Progenitor cell of endocrine pancreas (in vitro differentiated cells): ENCODE measurements around the gene NPAS1. TPM values are rescaled to one million over a fixed set of nuclear protein-coding genes. Genes with fewer than 3 reads are reported as not detected.

ENCODE experiments used
- DNase-seq: peaks from one replicate; pipeline ENCODE4 v3.0.0; 2021; ENCODE audit warnings: low spot score; ENCODE audit not compliant: unreplicated experiment
- H3K27ac Mint-ChIP-seq: 2 replicates; pipeline ENCODE4 v1.8.0; 2021; ENCODE audit warnings: mild to moderate bottlenecking, moderate library complexity, mixed read lengths
- H3K27me3 Mint-ChIP-seq: 2 replicates; pipeline ENCODE4 v1.8.0; 2021; ENCODE audit warnings: mixed read lengths
- H3K36me3 Mint-ChIP-seq: 2 replicates; pipeline ENCODE4 v1.8.0; 2022; ENCODE audit warnings: mixed read lengths; ENCODE audit not compliant: insufficient read depth
- H3K4me1 Mint-ChIP-seq: 2 replicates; pipeline ENCODE4 v1.8.0; 2021; ENCODE audit warnings: low read depth, mixed read lengths
- H3K4me3 Mint-ChIP-seq: 2 replicates; pipeline ENCODE4 v1.8.0; 2021; ENCODE audit warnings: low read depth, mild to moderate bottlenecking, moderate library complexity, mixed read lengths
- H3K9me3 Mint-ChIP-seq: 2 replicates; pipeline ENCODE4 v1.8.0; 2021; ENCODE audit warnings: low read depth, mixed read lengths
- total RNA-seq: library from RNA; stranded (reverse); gene quantifications from 2 replicates; pipeline ENCODE4 v1.2.1, GENCODE V29; 2021
- TF ChIP-seq, protein P1 (sequence below): fragments of 200-600 bp; sonication (generic); IDR thresholded peaks from one replicate; pipeline ENCODE4 v1.5.0; 2021; ENCODE audit warnings: antibody characterized with exemption, mild to moderate bottlenecking; ENCODE audit not compliant: unreplicated experiment

Gene NPAS1
- total RNA-seq, 1 donor from 2014 or later, result 2.4 TPM

- Mint-ChIP-seq H3K4me1 (peaks cover 35% of the 10 kb centered on the region), H3K4me3 (no peak overlapping the region), H3K9me3 (no peaks in the 10 kb centered on the region), H3K27ac (peak overlapping the region; percentile 97), H3K36me3 (no peaks in the 10 kb centered on the region), H3K27me3 (no peaks in the 10 kb centered on the region)
- TF ChIP-seq, protein P1, sequence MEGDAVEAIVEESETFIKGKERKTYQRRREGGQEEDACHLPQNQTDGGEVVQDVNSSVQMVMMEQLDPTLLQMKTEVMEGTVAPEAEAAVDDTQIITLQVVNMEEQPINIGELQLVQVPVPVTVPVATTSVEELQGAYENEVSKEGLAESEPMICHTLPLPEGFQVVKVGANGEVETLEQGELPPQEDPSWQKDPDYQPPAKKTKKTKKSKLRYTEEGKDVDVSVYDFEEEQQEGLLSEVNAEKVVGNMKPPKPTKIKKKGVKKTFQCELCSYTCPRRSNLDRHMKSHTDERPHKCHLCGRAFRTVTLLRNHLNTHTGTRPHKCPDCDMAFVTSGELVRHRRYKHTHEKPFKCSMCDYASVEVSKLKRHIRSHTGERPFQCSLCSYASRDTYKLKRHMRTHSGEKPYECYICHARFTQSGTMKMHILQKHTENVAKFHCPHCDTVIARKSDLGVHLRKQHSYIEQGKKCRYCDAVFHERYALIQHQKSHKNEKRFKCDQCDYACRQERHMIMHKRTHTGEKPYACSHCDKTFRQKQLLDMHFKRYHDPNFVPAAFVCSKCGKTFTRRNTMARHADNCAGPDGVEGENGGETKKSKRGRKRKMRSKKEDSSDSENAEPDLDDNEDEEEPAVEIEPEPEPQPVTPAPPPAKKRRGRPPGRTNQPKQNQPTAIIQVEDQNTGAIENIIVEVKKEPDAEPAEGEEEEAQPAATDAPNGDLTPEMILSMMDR, result no peak
- DNase-seq, result peak; percentile 25
Observed at GRCh38 chr19:46975925-46976782, 43.5 kb upstream of the NPAS1 start.

- Mint-ChIP-seq H3K4me1 (peaks cover 35% of the 10 kb centered on the region), H3K27ac (peak overlapping the region; percentile 97), H3K4me3 (no peak overlapping the region), H3K36me3 (no peaks in the 10 kb centered on the region), H3K9me3 (no peaks in the 10 kb centered on the region), H3K27me3 (no peaks in the 10 kb centered on the region)
- no peak for DNase-seq
- TF ChIP-seq, protein P1, result no peak
Observed at GRCh38 chr19:46976845-46977320, 42.8 kb upstream of the NPAS1 start.

- no peaks in the 10 kb centered on the region for H3K27me3 Mint-ChIP-seq
- H3K27ac Mint-ChIP-seq, result peak overlapping the region; percentile 62
- no peak for DNase-seq
- TF ChIP-seq, protein P1, result no peak
- peaks cover 35% of the 10 kb centered on the region for H3K4me1 Mint-ChIP-seq
- H3K36me3 Mint-ChIP-seq, result no peaks in the 10 kb centered on the region
- H3K4me3 Mint-ChIP-seq, result no peak overlapping the region
- no peaks in the 10 kb centered on the region for H3K9me3 Mint-ChIP-seq
Observed at GRCh38 chr19:46977548-46977947, 42.1 kb upstream of the NPAS1 start.

DNA sequence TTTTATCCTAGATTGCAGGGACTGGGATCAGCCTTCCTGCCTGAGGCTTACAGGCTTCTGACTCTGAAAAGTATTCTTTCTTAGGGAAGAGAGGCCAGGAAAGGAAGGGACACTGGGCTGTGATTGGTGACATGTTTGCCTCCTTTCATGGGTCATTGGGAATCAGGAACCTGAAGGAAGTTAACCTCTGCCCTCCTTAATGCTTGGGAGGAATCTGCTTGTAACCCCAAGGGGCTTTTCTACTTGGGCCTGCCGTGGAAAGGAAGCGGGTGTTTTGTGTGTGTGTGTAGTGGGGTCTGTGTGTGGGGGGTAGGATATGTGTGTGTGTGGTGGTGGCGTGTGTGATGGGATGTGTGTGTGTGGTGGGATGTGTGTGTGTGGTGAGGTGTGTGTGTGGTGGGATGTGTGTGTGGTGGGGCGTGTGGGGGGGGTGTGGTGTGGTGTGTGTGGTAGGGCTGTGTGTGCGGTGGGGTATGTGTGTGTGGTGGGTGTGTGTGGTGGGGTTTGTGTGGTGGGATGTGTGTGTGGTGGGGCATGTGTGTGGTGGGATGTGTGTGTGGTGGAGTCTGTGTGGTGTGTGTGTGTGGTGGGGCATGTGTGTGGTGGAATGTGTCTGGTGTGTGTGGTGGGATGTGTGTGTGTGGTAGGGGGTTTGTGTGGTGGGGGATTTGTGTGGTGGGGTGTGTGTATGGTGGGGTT is 41.3 kb upstream of the NPAS1 start:
- no peak overlapping the region for H3K4me3 Mint-ChIP-seq
- DNase-seq, result no peak
- TF ChIP-seq, protein P1, result no peak
- H3K27ac Mint-ChIP-seq, result no peak overlapping the region
- H3K27me3 Mint-ChIP-seq, result no peaks in the 10 kb centered on the region
- H3K4me1 Mint-ChIP-seq, result peaks cover 35% of the 10 kb centered on the region
- H3K9me3 Mint-ChIP-seq, result no peaks in the 10 kb centered on the region
- no peaks in the 10 kb centered on the region for H3K36me3 Mint-ChIP-seq
